ENCODE data around the gene ITGAD.

Gene ITGAD

DNA sequence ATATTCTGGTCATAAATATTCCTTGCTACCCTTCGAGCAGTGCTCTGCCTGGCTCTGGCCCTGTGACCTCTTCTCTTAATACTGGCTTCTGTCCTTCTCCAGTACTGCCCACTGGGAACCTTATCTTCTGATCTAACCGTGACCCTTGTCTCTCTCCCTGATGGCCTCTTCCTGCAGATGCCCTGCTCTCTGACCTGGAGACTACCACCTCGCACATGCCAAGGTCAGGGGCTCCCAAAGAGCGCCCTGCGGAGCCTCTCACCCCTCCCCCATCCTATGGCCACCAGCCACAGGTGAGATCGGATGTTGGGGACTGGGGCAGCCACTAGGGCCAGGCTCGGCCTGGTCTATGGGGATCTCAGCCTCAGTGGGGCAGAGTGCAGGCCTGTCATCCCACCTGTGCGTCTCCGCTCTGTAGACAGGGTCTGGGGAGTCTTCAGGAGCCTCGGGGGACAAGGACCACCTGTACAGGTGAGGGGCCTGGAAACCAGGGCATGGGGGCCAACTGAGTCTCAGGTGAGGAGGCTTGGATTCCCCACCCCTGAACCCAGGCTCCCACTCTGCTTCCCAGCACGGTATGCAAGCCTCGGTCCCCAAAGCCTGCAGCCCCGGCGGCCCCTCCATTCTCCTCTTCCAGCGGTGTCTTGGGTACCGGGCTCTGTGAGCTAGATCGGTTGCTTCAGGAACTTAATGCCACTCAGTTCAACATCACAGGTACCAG lies 80.3 kb downstream of the ITGAD start:
- H3K9ac ChIP-seq (ENCODE audit: low read length) = no peak overlapping the region
- TF ChIP-seq, protein P1, sequence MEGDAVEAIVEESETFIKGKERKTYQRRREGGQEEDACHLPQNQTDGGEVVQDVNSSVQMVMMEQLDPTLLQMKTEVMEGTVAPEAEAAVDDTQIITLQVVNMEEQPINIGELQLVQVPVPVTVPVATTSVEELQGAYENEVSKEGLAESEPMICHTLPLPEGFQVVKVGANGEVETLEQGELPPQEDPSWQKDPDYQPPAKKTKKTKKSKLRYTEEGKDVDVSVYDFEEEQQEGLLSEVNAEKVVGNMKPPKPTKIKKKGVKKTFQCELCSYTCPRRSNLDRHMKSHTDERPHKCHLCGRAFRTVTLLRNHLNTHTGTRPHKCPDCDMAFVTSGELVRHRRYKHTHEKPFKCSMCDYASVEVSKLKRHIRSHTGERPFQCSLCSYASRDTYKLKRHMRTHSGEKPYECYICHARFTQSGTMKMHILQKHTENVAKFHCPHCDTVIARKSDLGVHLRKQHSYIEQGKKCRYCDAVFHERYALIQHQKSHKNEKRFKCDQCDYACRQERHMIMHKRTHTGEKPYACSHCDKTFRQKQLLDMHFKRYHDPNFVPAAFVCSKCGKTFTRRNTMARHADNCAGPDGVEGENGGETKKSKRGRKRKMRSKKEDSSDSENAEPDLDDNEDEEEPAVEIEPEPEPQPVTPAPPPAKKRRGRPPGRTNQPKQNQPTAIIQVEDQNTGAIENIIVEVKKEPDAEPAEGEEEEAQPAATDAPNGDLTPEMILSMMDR (IDR thresholded peaks at IDR 0.05; ENCODE audit: low read length) = no peak
- no peak for TF ChIP-seq EZH2 (IDR thresholded peaks at IDR 0.05; ENCODE audit: borderline replicate concordance, low read length)
- no peaks in the 10 kb centered on the region for H3K9me3 ChIP-seq (ENCODE audit: low read length)
- H2AFZ ChIP-seq (ENCODE audit: low read length) = no peak overlapping the region
- no peaks in the 10 kb centered on the region for H3K9me2 ChIP-seq (ENCODE audit: low read depth, low read length)
- H3K4me3 ChIP-seq (ENCODE audit: low read depth, low read length, poor library complexity, severe bottlenecking) = no peak overlapping the region
- no peak overlapping the region for H3K4me2 ChIP-seq (ENCODE audit: low read length)
- peaks cover 4% of the 10 kb centered on the region; the same call in 1 of the 2 replicates for H3K27me3 ChIP-seq (ENCODE audit: insufficient read depth, low read length)
- H3K27ac ChIP-seq (ENCODE audit: low read depth, low read length, poor library complexity, severe bottlenecking) = no peak overlapping the region
- no peaks in the 10 kb centered on the region for H4K20me1 ChIP-seq (ENCODE audit: insufficient read depth, low read length)
- peaks cover 6% of the 10 kb centered on the region for H3K4me1 ChIP-seq (ENCODE audit: insufficient read depth, low read length, severe bottlenecking)
- no peaks in the 10 kb centered on the region for H3F3A ChIP-seq (ENCODE audit: insufficient read depth, low read length)
- no peaks in the 10 kb centered on the region for H3K36me3 ChIP-seq (ENCODE audit: insufficient read depth, low read length)
- no peaks in the 10 kb centered on the region for H3K79me2 ChIP-seq (ENCODE audit: insufficient read depth, low read length)

DNA sequence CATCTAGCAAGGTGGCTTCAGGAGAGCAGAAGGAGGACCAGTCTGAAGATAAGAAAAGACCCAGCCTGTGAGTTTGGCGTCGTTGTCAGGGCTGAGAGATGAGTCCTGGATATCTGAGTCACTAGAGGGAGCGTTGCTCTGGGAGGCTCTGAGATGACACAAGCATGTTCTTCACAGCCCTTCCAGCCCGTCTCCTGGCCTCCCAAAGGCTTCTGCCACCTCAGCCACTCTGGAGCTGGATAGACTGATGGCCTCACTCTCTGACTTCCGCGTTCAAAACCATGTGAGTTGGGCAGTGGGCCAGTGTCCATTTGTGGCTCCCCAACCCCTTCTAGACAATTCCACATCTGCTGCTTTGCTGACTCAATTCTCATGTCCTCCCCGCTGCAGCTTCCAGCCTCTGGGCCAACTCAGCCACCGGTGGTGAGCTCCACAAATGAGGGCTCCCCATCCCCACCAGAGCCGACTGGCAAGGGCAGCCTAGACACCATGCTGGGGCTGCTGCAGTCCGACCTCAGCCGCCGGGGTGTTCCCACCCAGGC lies 81.1 kb downstream of the ITGAD start:
- Histone ChIP-seq H3K4me1 (ENCODE audit: insufficient read depth, low read length, severe bottlenecking) (peaks cover 6% of the 10 kb centered on the region), H3K27ac (ENCODE audit: low read depth, low read length, poor library complexity, severe bottlenecking) (no peak overlapping the region)

DNA sequence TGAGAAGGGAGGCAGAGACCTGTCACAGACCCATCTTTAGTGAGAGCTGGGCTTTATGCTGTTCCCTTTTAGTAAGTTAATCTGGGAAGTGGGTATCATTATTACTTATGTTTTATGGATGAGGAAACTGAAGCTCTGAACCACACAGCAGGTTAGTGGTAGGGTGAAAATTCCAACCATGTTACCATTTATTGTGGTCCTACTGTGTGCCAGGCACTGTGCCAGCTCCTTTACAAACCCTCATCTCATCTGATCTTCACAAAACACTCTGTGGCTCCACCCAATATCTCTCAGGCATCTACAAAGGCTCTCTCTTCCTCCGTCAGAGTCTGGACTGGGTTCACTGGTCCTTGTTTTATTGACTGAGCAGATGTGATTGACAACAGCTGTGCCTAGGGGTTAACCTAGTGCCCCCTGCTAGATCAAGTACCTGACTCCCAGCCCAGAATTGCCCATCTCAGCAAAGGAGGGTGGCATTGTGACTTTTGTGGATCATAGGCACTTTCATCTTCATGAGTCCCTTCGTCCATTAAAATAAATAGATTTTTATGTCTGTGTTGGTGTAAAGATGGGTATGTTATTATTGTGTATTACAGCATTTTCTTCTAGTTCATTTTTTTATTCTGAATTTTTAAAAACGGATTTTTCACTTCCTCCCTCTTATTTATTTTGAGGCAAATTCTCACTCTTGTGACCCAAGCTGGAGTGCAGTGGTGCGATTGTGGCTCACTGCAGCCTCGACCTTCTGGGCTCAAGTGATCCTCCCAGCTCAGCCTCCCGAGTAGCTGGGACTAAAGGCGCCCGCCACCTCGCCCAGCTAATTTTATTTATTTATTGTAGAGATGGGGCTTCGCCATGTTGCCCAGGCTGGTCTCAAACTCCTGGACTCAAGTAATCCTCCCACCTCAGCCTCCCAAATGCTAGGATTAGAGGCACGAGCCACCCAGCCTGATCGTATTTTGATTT lies 81.9 kb downstream of the ITGAD start:
- Histone ChIP-seq H3F3A (ENCODE audit: insufficient read depth, low read length) (no peaks in the 10 kb centered on the region), H3K4me3 (ENCODE audit: low read depth, low read length, poor library complexity, severe bottlenecking) (no peak overlapping the region), H3K79me2 (ENCODE audit: insufficient read depth, low read length) (no peaks in the 10 kb centered on the region), H4K20me1 (ENCODE audit: insufficient read depth, low read length) (no peaks in the 10 kb centered on the region), H3K9ac (ENCODE audit: low read length) (no peak overlapping the region), H3K27ac (ENCODE audit: low read depth, low read length, poor library complexity, severe bottlenecking) (no peak overlapping the region), H3K4me1 (ENCODE audit: insufficient read depth, low read length, severe bottlenecking) (peaks cover 6% of the 10 kb centered on the region), H3K27me3 (ENCODE audit: insufficient read depth, low read length) (peaks cover 4% of the 10 kb centered on the region; the same call in 1 of the 2 replicates), H2AFZ (ENCODE audit: low read length) (no peak overlapping the region), H3K4me2 (ENCODE audit: low read length) (no peak overlapping the region), H3K9me2 (ENCODE audit: low read depth, low read length) (no peaks in the 10 kb centered on the region), H3K36me3 (ENCODE audit: insufficient read depth, low read length) (no peaks in the 10 kb centered on the region), H3K9me3 (ENCODE audit: low read length) (no peaks in the 10 kb centered on the region)
- no peak for TF ChIP-seq EZH2 (IDR thresholded peaks at IDR 0.05; ENCODE audit: borderline replicate concordance, low read length)
- TF ChIP-seq, protein P1 (IDR thresholded peaks at IDR 0.05; ENCODE audit: low read length) = no peak

More for the DNA sequence above, 81.1 kb downstream of the ITGAD start:
- Histone ChIP-seq H3K9me3 (ENCODE audit: low read length) (no peaks in the 10 kb centered on the region), H3K9ac (ENCODE audit: low read length) (no peak overlapping the region), H2AFZ (ENCODE audit: low read length) (no peak overlapping the region), H3K9me2 (ENCODE audit: low read depth, low read length) (no peaks in the 10 kb centered on the region), H3F3A (ENCODE audit: insufficient read depth, low read length) (no peaks in the 10 kb centered on the region), H3K36me3 (ENCODE audit: insufficient read depth, low read length) (no peaks in the 10 kb centered on the region), H3K4me3 (ENCODE audit: low read depth, low read length, poor library complexity, severe bottlenecking) (no peak overlapping the region), H3K4me2 (ENCODE audit: low read length) (no peak overlapping the region), H3K27me3 (ENCODE audit: insufficient read depth, low read length) (peaks cover 4% of the 10 kb centered on the region; the same call in 1 of the 2 replicates), H4K20me1 (ENCODE audit: insufficient read depth, low read length) (no peaks in the 10 kb centered on the region), H3K79me2 (ENCODE audit: insufficient read depth, low read length) (no peaks in the 10 kb centered on the region)
- no peak for TF ChIP-seq EZH2 (IDR thresholded peaks at IDR 0.05; ENCODE audit: borderline replicate concordance, low read length)
- TF ChIP-seq, protein P1 (IDR thresholded peaks at IDR 0.05; ENCODE audit: low read length) = no peak

Data from OCI-LY1 (cell line).